Mesothelial cell of epicardium (in vitro differentiated cells): ENCODE data around the gene PHF3. TPM values are rescaled to one million over a fixed set of nuclear protein-coding genes. Genes with fewer than 3 reads are reported as not detected.
"Not testable (repeated sequence)": the region's sequence is repeated elsewhere in the genome, so short reads cannot be mapped to it uniquely, and the experiment has no call there.

ENCODE experiments used
- DNase-seq, 2 experiments: peaks; one replicate each; pipeline ENCODE4 v3.0.0; 2021; ENCODE audit warnings: low spot score in 2 of 2; ENCODE audit not compliant: unreplicated experiment in 2 of 2
- H3K27ac Mint-ChIP-seq: 2 replicates; pipeline ENCODE4 v1.8.0; 2021; ENCODE audit warnings: mixed read lengths
- H3K27me3 Mint-ChIP-seq: 2 replicates; pipeline ENCODE4 v1.8.0; 2021; ENCODE audit warnings: low read depth, mixed read lengths
- H3K36me3 Mint-ChIP-seq: 2 replicates; pipeline ENCODE4 v1.8.0; 2021; ENCODE audit warnings: mixed read lengths
- H3K4me1 Mint-ChIP-seq: 2 replicates; pipeline ENCODE4 v1.8.0; 2021; ENCODE audit warnings: mixed read lengths
- H3K4me3 Mint-ChIP-seq: 2 replicates; pipeline ENCODE4 v1.8.0; 2021; ENCODE audit warnings: mild to moderate bottlenecking, moderate library complexity, mixed read lengths
- H3K9me3 Mint-ChIP-seq: 2 replicates; pipeline ENCODE4 v1.8.0; 2021; ENCODE audit warnings: mixed read lengths
- total RNA-seq: library from RNA; stranded (reverse); gene quantifications from 3 replicates; pipeline ENCODE4 v1.2.1, GENCODE V29; 2021
- TF ChIP-seq, protein P1 (sequence below): fragments of 200-600 bp; sonication (generic); IDR thresholded peaks from one replicate; pipeline ENCODE4 v1.5.0; 2021; ENCODE audit warnings: antibody characterized with exemption; ENCODE audit not compliant: unreplicated experiment

PHF3 gene
- total RNA-seq, 1 donor from 2014 or later, result 67.1 TPM

DNA sequence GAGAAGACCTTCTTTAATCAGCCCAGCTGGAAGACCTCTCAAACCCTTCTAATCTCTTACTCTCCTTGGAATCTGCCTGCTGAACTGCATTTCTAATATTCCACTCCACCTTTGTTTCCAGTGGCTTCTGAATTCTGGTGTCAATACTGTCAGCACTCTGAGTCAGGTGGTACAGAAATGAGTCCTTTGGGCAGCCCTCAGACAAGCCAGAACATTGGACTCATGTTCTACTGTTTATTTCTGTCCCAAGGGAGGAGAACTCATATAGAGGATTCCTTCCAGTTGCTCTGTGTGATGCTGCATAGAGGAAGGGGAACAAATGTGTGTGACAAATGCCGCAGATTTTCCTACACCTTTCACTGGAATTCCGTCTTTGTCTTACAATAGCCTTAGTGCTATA is 114.8 kb downstream of the PHF3 start:
- TF ChIP-seq, protein P1, sequence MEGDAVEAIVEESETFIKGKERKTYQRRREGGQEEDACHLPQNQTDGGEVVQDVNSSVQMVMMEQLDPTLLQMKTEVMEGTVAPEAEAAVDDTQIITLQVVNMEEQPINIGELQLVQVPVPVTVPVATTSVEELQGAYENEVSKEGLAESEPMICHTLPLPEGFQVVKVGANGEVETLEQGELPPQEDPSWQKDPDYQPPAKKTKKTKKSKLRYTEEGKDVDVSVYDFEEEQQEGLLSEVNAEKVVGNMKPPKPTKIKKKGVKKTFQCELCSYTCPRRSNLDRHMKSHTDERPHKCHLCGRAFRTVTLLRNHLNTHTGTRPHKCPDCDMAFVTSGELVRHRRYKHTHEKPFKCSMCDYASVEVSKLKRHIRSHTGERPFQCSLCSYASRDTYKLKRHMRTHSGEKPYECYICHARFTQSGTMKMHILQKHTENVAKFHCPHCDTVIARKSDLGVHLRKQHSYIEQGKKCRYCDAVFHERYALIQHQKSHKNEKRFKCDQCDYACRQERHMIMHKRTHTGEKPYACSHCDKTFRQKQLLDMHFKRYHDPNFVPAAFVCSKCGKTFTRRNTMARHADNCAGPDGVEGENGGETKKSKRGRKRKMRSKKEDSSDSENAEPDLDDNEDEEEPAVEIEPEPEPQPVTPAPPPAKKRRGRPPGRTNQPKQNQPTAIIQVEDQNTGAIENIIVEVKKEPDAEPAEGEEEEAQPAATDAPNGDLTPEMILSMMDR, result no peak
- H3K9me3 Mint-ChIP-seq, result peaks cover 23% of the 10 kb centered on the region
- H3K4me3 Mint-ChIP-seq, result no peak overlapping the region
- H3K4me1 Mint-ChIP-seq, result no peaks in the 10 kb centered on the region
- DNase-seq, result no peak
- no peaks in the 10 kb centered on the region for H3K36me3 Mint-ChIP-seq
- H3K27ac Mint-ChIP-seq, result no peak overlapping the region
- H3K27me3 Mint-ChIP-seq, result no peaks in the 10 kb centered on the region

DNA sequence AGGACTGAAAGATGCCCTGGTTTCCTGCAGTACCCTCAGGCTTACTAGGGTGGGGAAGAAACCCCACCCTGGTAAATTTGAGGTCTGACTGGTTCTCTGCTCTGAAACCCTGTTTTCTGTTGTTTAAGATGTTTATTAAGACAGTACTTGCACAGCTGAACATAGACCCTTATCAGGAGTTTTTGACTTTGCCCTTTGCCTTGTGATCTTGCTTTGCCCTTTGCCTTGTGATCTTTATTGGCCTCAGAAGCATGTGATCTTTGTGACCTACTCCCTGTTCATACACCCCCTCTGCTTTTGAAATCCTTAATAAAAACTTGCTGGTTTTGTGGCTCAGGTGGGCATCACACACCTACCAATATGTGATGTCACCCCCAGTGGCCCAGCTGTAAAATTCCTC is 121.7 kb downstream of the PHF3 start:
- H3K27ac Mint-ChIP-seq, DNase-seq, H3K36me3 Mint-ChIP-seq, H3K27me3 Mint-ChIP-seq, H3K4me1 Mint-ChIP-seq, H3K4me3 Mint-ChIP-seq: not testable (repeated sequence)
- H3K9me3 Mint-ChIP-seq, result peaks cover 27% of the 10 kb centered on the region

DNA sequence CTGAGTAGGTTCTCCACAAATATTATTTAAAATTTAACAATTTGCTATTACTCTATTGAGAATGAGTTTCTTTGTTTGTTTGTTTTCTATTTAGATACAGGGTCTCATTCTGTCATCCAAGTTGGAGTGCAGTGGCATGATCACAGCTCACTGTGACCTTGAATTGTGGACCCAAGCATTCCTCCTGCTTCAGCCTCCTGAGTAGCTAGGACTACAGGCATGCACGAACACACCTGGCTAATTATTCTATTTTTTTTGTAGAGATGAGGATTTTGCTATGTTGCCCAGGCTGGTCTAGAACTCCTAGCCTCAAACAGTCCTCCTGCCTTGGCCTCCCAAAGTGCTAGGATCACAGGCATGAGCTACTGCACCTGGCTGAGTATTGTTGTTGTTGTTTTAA is 122.2 kb downstream of the PHF3 start:
- no peak for DNase-seq
- no peak overlapping the region for H3K27ac Mint-ChIP-seq
- peaks cover 6% of the 10 kb centered on the region for H3K27me3 Mint-ChIP-seq
- peaks cover 1% of the 10 kb centered on the region for H3K36me3 Mint-ChIP-seq
- TF ChIP-seq, protein P1, result no peak
- H3K9me3 Mint-ChIP-seq, result peaks cover 27% of the 10 kb centered on the region
- H3K4me3 Mint-ChIP-seq, result no peak overlapping the region
- no peaks in the 10 kb centered on the region for H3K4me1 Mint-ChIP-seq

DNA sequence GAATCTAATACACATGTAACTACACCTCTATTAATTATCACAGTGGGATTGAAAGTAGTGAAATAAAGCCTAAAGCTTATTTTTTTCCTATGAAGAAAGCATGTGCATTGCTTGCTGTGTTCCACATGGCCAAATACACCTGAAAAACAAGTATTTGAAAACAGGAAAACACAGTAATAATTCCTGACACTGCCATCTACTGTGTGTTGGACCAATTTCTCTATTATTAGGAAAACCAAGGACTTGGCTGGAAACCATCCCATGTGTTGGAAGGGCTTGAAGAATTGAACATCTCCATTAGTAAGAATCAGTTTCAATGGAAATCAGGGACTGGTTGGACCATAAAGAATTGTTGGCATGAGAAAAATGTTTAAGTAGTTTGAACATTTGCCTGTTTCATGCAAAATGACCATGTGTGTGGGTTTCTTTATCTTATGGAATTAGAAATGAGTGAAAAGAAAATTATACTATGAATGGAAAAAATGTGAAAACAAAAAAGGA is 124.1 kb downstream of the PHF3 start:
- no peaks in the 10 kb centered on the region for H3K4me1 Mint-ChIP-seq
- H3K9me3 Mint-ChIP-seq, result peaks cover 27% of the 10 kb centered on the region
- no peak for DNase-seq
- peaks cover 11% of the 10 kb centered on the region for H3K27me3 Mint-ChIP-seq
- TF ChIP-seq, protein P1, result no peak
- H3K27ac Mint-ChIP-seq, result no peak overlapping the region
- H3K36me3 Mint-ChIP-seq, result peaks cover 1% of the 10 kb centered on the region
- H3K4me3 Mint-ChIP-seq, result no peak overlapping the region

DNA sequence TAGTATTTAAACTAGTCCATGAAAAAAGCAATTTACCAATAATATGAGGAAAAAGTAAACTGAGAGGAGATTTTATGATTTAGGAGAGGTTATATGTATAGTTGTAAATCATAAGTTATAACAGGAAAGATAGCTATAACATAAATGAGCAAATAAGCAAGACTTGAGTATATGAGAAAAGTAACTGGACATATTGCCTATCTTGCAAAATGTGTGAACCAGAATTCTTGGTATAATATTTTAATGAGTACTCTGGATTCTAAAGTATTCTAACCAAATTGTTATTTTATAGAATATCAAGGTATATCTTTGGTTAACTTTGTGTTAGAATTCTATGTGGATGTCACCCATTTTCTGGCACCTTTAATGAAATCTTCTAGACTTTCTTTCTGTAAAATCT is 124.6 kb downstream of the PHF3 start:
- Mint-ChIP-seq H3K27ac (no peak overlapping the region), H3K9me3 (peaks cover 23% of the 10 kb centered on the region), H3K4me3 (no peak overlapping the region)

DNA sequence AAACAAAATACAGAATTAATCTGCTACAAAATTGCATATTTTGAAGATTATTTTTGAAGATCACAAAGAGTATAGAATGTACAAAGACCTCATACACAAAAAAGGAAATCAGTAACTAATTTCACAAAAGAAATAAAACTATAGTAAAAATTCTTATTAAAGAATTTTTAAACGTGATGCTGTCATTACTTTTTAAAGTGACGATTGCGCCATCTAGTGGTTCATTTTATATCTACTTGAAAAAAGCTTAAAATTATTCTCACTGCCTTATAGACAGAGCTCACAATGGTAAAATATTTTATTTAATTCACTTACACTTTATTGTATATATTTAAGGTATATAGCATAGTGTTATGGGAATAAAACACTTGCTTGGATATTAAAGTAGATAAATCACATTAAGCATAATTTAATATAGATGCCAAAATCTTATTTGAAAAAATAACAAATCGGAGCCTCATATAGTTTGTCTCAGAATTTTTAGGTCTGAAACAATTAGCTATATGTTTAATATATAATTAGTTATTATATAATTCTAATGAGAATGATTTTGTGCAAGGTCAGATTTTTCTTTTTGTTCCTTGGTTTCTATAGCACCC is 128.8 kb downstream of the PHF3 start:
- H3K9me3 Mint-ChIP-seq, result peaks cover 20% of the 10 kb centered on the region
- no peaks in the 10 kb centered on the region for H3K36me3 Mint-ChIP-seq
- H3K27me3 Mint-ChIP-seq, result peaks cover 11% of the 10 kb centered on the region
- no peaks in the 10 kb centered on the region for H3K4me1 Mint-ChIP-seq
- DNase-seq, result no peak
- no peak overlapping the region for H3K4me3 Mint-ChIP-seq
- TF ChIP-seq, protein P1, result peak; percentile 95
- H3K27ac Mint-ChIP-seq, result no peak overlapping the region

More for the DNA sequence above, 124.6 kb downstream of the PHF3 start:
- Mint-ChIP-seq H3K27me3 (peaks cover 11% of the 10 kb centered on the region), H3K4me1 (no peaks in the 10 kb centered on the region), H3K36me3 (peaks cover 1% of the 10 kb centered on the region)
- TF ChIP-seq, protein P1, result no peak
- no peak for DNase-seq

Other genes starting within 250 kb of the PHF3 start
- 47.0 to 51.5 TPM (median 51.1 TPM) in 3 replicates for gene PTP4A1, start 63.3 kb upstream of the PHF3 start, total RNA-seq